Measurements from ENCODE around the gene PCP2. TPM values are rescaled to one million over a fixed set of nuclear protein-coding genes. Genes with fewer than 3 reads are reported as not detected.
"Not testable (repeated sequence)": the region's sequence is repeated elsewhere in the genome, so short reads cannot be mapped to it uniquely, and the experiment has no call there.

The PCP2 gene
- total and polyA plus RNA-seq, 2 donors (not counting 1 experiment from before 2014, with no cell fraction given): not detected

GRCh38 chr19:7645163-7645562, 11.6 kb upstream of the PCP2 start:
- no peak for DNase-seq (ENCODE audit: low read depth in 2 of 2)

GRCh38 chr19:7644550-7644877, 11.0 kb upstream of the PCP2 start:
- H3K27ac ChIP-seq (ENCODE audit: insufficient read depth, low read length): no peak overlapping the region
- H3K4me1 ChIP-seq (ENCODE audit: control insufficient read depth, extremely low read depth, insufficient read depth, low read length): no peaks in the 10 kb centered on the region
- no peaks in the 10 kb centered on the region for H3K27me3 ChIP-seq (ENCODE audit: control insufficient read depth, insufficient read depth, low read length)
- H3K9ac ChIP-seq (ENCODE audit: insufficient read depth, low read length): no peak overlapping the region
- H3K9me3 ChIP-seq (ENCODE audit: control insufficient read depth, insufficient read depth, low read depth, low read length): no peaks in the 10 kb centered on the region
- H2AFZ ChIP-seq (ENCODE audit: low read length): no peak overlapping the region
- H3K36me3 ChIP-seq (ENCODE audit: control insufficient read depth, insufficient read depth, low read length): no peaks in the 10 kb centered on the region
- no peak for DNase-seq (ENCODE audit: low read depth in 2 of 2)
- H3K79me2 ChIP-seq (ENCODE audit: control insufficient read depth, insufficient read depth, low read length): no peaks in the 10 kb centered on the region
- no peak overlapping the region for H3K4me2 ChIP-seq (ENCODE audit: extremely low read depth, insufficient read depth, low read length)
- TF ChIP-seq EZH2 (IDR thresholded peaks at IDR 0.05; ENCODE audit: low read length, missing control alignments) (no peak), CTCF (conservative IDR thresholded peaks at IDR 0.05 in 1 of 2, IDR thresholded peaks at IDR 0.05 in 1 of 2; ENCODE audit: low read depth in 1 of 2, low read length in 2 of 2) (no peak)
- no peak overlapping the region for H3K4me3 ChIP-seq (replicated peaks in 1 of 4; ENCODE audit: control extremely low read depth in 1 of 4, insufficient read depth in 1 of 4, low read depth in 3 of 4, low read length in 4 of 4)
- H4K20me1 ChIP-seq (ENCODE audit: control insufficient read depth, extremely low read depth, insufficient read depth, low read length): no peaks in the 10 kb centered on the region

More at GRCh38 chr19:7645163-7645562, 11.6 kb upstream of the PCP2 start:
- Histone ChIP-seq H3K79me2 (ENCODE audit: control insufficient read depth, insufficient read depth, low read length) (no peaks in the 10 kb centered on the region), H3K4me3 (replicated peaks in 1 of 4; ENCODE audit: control extremely low read depth in 1 of 4, insufficient read depth in 1 of 4, low read depth in 3 of 4, low read length in 4 of 4) (no peak overlapping the region), H3K9ac (ENCODE audit: insufficient read depth, low read length) (no peak overlapping the region), H2AFZ (ENCODE audit: low read length) (no peak overlapping the region), H3K4me1 (ENCODE audit: control insufficient read depth, extremely low read depth, insufficient read depth, low read length) (no peaks in the 10 kb centered on the region), H3K36me3 (ENCODE audit: control insufficient read depth, insufficient read depth, low read length) (no peaks in the 10 kb centered on the region), H4K20me1 (ENCODE audit: control insufficient read depth, extremely low read depth, insufficient read depth, low read length) (no peaks in the 10 kb centered on the region), H3K27ac (ENCODE audit: insufficient read depth, low read length) (no peak overlapping the region), H3K9me3 (ENCODE audit: control insufficient read depth, insufficient read depth, low read depth, low read length) (no peaks in the 10 kb centered on the region), H3K4me2 (ENCODE audit: extremely low read depth, insufficient read depth, low read length) (no peak overlapping the region), H3K27me3 (ENCODE audit: control insufficient read depth, insufficient read depth, low read length) (no peaks in the 10 kb centered on the region)
- TF ChIP-seq EZH2 (IDR thresholded peaks at IDR 0.05; ENCODE audit: low read length, missing control alignments) (no peak), CTCF (conservative IDR thresholded peaks at IDR 0.05 in 1 of 2, IDR thresholded peaks at IDR 0.05 in 1 of 2; ENCODE audit: low read depth in 1 of 2, low read length in 2 of 2) (no peak)

GRCh38 chr19:7643629-7644549, 10.4 kb upstream of the PCP2 start:
- H2AFZ ChIP-seq (ENCODE audit: low read length); H3K36me3 ChIP-seq (ENCODE audit: control insufficient read depth, insufficient read depth, low read length); H4K20me1 ChIP-seq (ENCODE audit: control insufficient read depth, extremely low read depth, insufficient read depth, low read length); H3K9me3 ChIP-seq (ENCODE audit: control insufficient read depth, insufficient read depth, low read depth, low read length); H3K27ac ChIP-seq (ENCODE audit: insufficient read depth, low read length); H3K79me2 ChIP-seq (ENCODE audit: control insufficient read depth, insufficient read depth, low read length); H3K27me3 ChIP-seq (ENCODE audit: control insufficient read depth, insufficient read depth, low read length); H3K9ac ChIP-seq (ENCODE audit: insufficient read depth, low read length); H3K4me1 ChIP-seq (ENCODE audit: control insufficient read depth, extremely low read depth, insufficient read depth, low read length); H3K4me3 ChIP-seq (replicated peaks in 1 of 4; ENCODE audit: control extremely low read depth in 1 of 4, insufficient read depth in 1 of 4, low read depth in 3 of 4, low read length in 4 of 4); DNase-seq (ENCODE audit: low read depth in 2 of 2); H3K4me2 ChIP-seq (ENCODE audit: extremely low read depth, insufficient read depth, low read length): not testable (repeated sequence)

Data from fibroblast of lung (primary cell).